Activated CD4-positive, alpha-beta T cell treated with anti-CD3 and anti-CD28 coated beads, Interleukin-2, Interleukin-6, amounts not matched to agents 100 ng/mL and 50 ng/mL, durations not matched to agents 16 hours and 8 hours (primary cell): ENCODE results near the gene STIM1.
A peak's percentile ranks its signal among the peaks of the same experiment; 100 is the strongest.
"Not testable (repeated sequence)": the region's sequence is repeated elsewhere in the genome, so short reads cannot be mapped to it uniquely, and the experiment has no call there.

Experiments
- DNase-seq: peaks from one replicate; pipeline ENCODE4 v3.0.0-alpha.2; 2020

The STIM1 gene

DNA sequence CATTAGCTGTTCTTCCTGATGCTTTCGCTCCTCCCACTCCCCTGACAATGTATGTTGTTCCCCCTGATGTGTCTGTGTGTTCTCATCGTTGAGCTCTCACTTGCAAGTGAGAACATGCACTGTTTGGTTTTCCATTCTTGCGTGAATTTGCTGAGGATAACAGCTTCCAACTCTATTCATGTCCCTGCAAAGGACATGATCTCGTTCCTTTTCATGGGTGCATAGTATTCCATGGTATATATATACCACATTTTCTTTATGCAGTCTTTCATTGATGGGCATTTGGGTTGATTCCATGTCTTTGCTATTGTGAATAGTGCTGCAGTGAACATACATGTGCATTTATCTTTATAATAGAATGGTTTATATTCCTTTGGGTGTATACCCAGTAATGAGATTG is 180.5 kb downstream of the STIM1 start:
- no peak for DNase-seq

- DNase-seq, result no peak
Observed at GRCh38 chr11:4039011-4039410, 183.5 kb downstream of the STIM1 start.

DNA sequence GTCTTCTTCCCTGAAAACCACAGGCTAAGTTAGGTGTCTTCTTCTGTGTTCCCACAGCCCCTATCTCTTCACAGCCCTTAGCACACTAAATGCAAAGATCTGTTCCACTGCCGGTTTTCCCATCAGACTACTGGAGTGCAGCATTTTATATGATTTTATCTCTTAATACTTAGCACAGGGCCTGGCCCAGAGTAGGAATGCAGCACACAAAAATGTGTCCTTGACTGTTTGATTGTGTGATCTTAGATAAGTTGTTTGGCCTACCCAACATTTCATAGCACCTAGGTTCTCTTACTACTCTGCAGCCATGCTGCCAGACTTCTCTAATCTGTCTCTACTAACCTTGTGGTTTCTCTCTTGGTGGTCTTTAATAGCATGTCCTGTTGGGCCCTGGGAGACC is 185.0 kb downstream of the STIM1 start:
- no peak for DNase-seq

DNA sequence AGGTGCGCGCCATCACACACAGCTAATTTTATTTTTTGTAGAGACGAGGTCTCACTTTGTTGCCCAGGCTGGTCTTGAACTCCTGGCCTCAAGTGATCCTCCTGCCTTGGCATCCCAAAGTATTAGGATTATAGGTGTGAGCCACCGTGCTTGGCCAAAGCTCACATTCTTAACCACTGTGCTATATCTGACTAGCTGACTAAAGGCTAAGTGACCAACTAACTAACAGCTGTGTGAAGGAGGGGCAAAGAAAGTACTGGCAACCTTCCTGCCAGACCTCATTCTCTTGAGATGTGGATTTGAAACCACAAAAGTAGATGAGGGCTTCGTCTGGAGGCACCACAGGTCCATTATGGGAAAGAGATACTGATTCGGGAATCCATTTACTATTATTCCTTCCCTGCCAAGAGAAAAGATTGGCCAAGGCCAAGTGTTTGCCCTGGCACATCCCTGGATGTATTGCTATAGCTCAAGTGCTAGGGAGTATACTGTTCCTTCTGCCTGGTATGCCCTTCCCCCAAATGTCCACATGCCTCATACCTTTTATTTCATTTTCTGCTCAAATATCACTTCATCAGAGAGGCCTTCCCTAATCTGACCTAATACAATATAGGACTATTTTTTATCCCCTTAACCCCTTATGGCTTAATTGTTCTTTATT is 186.4 kb downstream of the STIM1 start:
- DNase-seq, result no peak

DNA sequence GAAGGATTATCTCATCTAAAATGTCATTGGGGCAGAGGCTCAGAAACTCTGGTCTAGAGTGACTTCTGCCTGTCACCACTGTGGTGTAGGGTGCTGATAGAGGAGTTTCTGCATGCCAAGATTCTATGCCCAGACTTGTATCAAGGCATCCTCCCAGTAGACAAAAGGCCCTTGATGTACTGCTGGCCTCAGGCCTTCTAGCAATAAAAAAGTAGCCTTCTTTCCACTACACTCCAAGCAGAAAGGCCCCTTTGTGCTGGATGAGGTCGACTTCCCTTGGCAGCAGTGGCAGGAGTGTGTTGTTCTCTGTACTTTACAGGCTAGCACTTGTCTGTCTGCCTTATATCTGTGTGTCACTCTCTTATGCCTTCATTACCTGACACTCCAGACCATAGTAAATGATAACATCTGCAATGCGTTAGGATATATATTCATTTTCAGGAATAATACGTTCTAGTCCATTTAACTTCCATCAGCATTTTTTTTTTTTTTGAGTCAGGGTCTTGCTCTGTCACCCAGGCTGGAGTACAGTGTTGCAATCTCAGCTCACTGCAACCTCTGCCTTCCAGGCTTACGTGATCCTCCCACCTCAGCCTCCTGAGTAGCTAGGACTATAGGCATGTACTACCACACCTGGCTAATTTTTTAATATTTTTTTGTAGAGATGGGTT is 189.6 kb downstream of the STIM1 start:
- DNase-seq, result no peak

DNA sequence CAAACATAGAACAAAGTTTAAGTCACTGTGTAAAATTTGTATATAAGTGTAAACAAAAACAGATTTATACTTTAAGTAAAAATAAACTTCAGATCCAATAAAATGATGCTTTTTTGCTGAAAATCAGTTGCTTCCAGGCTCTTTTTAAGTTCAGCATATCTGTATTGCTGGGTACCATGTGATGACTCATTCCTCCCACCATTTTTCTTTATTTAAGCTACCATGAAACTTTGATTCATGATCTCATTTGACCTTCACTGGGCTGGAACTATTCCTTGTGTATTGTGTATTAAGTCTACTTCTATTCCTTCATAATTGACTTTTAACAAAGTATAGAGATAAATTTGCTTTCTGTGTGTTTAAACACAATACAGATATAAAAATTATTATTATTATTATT is 192.9 kb downstream of the STIM1 start:
- DNase-seq, result no peak

- peak; percentile 38 for DNase-seq
Observed at GRCh38 chr11:4049006-4049405, 193.5 kb downstream of the STIM1 start.

GRCh38 chr11:4050138-4050537 is 194.7 kb downstream of the STIM1 start:
- no peak for DNase-seq

DNA sequence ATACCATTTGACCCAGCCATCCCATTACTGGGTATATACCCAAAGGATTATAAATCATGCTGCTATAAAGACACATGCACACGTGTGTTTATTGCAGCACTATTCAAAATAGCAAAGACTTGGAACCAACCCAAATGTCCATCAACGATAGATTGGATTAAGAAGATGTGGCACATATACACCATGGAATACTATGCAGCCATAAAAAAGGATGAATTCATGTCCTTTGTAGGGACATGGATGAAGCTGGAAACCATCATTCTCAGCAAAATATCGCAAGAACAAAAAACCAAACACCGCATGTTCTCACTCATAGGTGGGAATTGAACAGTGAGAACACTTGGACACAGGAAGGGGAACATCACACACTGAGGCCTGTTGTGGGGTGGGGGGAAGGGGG is 197.7 kb downstream of the STIM1 start:
- not testable (repeated sequence) for DNase-seq

DNA sequence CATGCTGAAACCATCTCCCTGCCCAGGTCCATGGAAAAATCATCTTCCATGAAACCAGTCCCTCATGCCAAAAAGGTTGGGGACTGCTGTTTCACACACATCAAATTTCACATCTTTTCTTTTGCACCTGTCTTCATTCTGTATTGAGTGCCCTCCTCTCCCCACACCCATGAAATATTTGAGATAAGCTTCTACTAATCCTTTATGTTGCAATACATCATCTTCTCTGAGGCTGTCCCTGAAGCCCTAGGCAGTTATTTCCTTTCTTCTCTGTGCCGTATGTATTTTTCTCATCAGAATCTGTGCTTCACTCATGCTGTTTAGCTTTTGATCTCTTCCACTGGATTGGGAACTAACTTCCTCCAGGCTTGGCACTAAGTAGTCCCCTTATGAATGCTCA is 199.2 kb downstream of the STIM1 start:
- no peak for DNase-seq

DNA sequence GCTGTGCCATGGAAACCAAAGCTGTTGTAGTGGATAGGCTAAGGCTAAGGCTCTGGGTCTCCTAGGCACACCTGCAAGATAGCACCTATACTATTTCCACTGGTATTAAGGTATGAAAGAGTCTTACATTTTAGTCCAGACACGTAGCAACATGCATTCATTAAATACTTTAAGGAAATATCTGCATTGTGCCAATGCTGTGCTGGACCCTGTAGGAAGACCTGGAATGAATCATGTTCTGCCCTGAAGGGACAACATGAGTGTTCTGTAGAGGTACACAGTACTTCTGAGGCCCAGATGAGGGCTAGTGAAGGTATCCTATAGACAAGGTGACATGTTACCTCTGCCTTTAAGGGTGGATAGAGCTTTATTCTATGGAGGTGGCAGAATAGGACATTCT is 204.0 kb downstream of the STIM1 start:
- no peak for DNase-seq

DNA sequence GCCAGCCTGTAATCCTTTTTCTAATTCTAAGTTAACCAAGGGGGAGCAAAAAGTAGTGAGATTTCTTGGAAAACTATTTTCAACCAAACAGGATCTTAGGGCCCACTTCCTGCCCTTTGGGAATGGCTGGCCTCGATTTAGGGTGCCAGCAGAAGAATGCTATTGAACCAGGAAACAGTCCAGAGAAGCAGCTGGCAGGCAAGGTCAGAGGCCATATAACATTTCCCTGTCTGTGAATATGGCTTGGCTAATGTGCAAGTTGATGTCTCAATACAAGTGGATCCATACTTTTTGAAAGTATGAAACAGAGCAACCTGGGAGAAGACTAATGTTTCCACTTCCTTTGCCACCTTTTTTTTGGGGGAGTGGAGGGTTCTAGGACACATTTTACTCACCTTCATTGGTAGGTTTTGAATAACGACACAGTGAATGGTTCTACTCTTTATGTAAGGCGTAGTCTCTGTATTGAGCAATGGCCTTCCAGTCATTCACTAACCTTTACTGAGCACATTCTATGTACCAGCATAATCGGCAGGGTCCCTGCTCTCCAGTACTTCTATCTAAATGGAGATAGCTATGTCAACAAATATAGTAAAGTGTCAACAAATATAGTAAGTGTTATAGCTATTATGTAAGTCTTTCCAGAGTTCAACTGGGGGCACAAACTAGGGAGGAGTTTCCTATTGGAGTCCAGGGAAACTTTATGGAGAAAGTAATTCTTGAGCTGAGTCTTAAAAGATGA is 204.9 kb downstream of the STIM1 start:
- DNase-seq, result no peak

DNA sequence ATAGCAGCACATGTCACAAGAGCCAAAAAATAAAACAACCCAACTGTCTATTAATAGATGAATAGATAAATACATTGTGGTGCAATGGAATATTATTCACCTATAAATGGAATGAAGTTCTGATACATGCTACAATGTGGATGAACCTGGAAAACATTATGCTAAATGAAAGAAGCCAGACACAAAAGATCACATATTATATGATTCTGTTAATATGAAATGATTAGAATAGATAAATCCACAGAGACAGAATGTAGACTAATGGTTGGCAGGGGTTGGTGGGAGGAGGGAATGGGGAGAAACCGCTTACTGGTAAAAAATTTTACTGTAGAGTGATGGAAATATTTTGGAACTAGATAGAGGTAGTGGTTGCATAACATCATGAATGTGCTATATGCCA is 206.2 kb downstream of the STIM1 start:
- no peak for DNase-seq

GRCh38 chr11:4063348-4063747 is 207.9 kb downstream of the STIM1 start:
- DNase-seq, result no peak

- no peak for DNase-seq
Observed at GRCh38 chr11:4064278-4064955, 209.0 kb downstream of the STIM1 start.

GRCh38 chr11:4065086-4065485 is 209.6 kb downstream of the STIM1 start:
- DNase-seq, result no peak

GRCh38 chr11:4065601-4066377 is 210.3 kb downstream of the STIM1 start:
- no peak for DNase-seq

GRCh38 chr11:4066910-4067309 is 211.4 kb downstream of the STIM1 start:
- no peak for DNase-seq

DNA sequence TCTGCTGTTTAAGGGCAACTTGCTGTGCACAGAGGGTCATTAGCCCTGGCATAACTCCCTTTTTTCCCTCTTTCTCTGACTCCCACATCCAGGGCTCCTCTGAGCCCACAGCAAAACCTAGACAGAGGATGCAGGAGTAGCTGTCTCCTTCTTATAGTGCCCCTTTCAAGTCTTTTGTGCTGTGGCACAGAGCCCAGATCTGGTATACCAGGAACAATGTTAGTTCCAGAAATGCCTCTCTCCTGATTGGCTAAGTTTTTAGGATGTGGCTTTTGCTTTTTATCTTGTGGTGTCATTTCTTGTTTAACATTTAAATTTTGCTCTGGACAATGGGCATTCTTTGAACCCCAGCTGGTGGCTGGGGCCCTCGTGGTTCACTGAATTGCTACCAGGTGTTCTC is 213.5 kb downstream of the STIM1 start:
- DNase-seq, result no peak

- DNase-seq, result no peak
Observed at GRCh38 chr11:4071325-4071724, 215.9 kb downstream of the STIM1 start.

DNA sequence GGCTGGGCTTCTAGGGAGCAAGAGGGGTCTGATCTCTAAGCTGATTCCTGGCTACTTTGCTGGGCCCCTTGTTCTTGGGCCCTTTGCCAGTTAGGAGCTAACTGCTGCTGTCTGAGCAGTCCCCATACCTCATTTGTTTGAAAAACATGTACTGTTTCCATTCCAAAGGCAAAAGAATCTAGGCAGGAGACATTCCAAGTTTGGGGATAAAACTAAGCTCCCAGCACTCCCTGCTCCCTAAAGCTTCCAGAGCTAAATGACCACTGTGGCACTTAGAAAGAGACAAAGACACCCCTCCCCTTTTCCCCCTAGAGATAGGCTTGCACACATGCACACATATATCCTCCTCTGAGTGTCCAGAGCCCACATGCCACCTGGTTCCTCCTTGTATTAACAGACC is 216.4 kb downstream of the STIM1 start:
- no peak for DNase-seq

DNA sequence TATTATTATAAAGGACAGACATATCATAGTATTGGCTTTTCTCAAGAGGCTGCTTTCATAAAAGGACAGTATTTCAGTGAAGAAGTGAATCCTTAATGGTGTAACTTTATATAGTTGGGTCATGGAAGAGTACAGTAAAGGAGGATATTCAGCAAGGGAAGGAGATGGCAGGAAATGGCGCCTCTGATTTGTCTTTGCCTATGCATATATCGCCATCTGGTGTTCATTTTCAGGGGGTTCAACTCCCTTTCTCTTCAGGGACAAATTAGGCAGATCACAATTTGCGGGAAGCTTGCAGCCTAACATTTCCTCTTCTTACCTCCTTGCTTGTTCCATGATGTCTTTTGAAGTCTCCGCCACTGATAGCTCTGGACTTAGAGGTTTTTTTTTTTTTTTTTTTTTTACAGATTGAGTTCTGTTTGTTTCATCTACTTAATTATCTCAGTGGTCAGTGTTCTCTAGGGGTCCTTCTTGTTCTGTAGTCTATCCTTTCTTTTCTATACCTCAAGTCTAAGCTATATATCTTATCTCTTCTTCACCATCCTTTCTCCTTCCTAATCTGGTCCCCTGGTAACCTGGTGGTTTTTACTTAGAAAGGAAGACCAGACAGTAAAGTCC is 217.3 kb downstream of the STIM1 start:
- peak; percentile 80 for DNase-seq
